Gastrocnemius medialis (tissue), 4 donors: ENCODE measurements around the gene HBEGF.

ENCODE experiments used
- POLR2A ChIP-seq, 2 donors: fragments of 450-650 bp; IDR thresholded peaks; one replicate each; pipeline ENCODE4 v1.6.1; 2017; ENCODE audit warnings: antibody characterized with exemption in 2 of 2, mild to moderate bottlenecking in 2 of 2, moderate library complexity in 2 of 2
- TF ChIP-seq, protein P1 (sequence below), 5 experiments: fragments of 450-650 bp in 3 of 5; fragments of 200-600 bp in 2 of 5; sonication (generic) in 2 of 5; IDR thresholded peaks in 4 of 5; conservative IDR thresholded peaks in 1 of 5; 1 replicate in 4 of 5; 2 replicates in 1 of 5; pipeline ENCODE4 v1.5.1; 2016 to 2019; ENCODE audit warnings: antibody characterized with exemption in 5 of 5, mild to moderate bottlenecking in 3 of 5, moderate library complexity in 3 of 5

DNA sequence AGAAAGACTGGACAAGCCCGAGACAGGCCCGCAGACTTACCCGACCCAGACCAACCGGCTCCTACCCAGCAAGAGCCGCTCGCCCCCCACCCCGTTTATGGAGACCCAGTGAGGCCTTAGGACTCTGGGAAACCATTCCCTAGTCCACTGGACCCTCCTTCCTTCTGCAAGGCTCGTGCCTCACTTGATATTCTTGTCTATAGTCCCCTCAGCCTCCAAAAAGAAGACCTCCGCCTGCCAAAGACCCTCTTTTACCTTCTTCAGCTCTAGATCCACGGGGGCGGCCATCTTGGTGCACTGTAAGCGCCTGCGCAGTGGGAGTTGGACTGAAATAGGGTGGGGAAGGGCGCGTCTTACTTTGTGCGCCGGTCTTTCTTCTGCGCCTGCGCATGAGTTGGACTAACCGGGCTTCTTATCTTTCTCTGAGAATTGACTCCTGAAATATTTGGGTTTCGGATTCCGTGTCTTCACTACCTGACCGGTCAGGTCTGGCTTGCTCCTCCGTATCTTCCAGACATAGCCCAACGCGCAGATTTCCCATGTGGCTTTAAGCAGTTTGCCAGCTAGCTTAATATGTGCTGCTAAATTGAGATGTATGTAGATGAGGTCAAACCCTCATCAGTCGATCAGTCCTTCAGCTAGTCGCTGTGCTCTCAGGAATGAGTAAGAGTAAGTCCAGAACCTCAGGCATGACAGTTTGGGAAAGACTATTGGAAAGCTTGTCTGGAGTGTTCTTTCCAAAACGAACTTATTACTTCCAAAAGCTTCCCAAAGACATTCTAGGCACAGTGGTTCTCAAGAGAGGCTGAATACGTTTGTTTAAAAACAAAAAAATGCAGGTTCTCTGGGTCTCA is 43.4 kb downstream of the HBEGF start, which contains the start of gene PFDN1:
- TF ChIP-seq, protein P1, sequence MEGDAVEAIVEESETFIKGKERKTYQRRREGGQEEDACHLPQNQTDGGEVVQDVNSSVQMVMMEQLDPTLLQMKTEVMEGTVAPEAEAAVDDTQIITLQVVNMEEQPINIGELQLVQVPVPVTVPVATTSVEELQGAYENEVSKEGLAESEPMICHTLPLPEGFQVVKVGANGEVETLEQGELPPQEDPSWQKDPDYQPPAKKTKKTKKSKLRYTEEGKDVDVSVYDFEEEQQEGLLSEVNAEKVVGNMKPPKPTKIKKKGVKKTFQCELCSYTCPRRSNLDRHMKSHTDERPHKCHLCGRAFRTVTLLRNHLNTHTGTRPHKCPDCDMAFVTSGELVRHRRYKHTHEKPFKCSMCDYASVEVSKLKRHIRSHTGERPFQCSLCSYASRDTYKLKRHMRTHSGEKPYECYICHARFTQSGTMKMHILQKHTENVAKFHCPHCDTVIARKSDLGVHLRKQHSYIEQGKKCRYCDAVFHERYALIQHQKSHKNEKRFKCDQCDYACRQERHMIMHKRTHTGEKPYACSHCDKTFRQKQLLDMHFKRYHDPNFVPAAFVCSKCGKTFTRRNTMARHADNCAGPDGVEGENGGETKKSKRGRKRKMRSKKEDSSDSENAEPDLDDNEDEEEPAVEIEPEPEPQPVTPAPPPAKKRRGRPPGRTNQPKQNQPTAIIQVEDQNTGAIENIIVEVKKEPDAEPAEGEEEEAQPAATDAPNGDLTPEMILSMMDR (IDR thresholded peaks at IDR 0.05 in 4 of 5, conservative IDR thresholded peaks at IDR 0.05 in 1 of 5) = no peak
- TF ChIP-seq POLR2A (IDR thresholded peaks at IDR 0.05) = peak; percentile 51 to 62
